ENCODE results near the gene UPK2.

GRCh38 chr11:118911880-118912741 lies 44.0 kb upstream of the UPK2 start:
- TF ChIP-seq TAF1 (IDR thresholded peaks at IDR 0.05; ENCODE audit: borderline replicate concordance, low read depth, low read length) (no peak), MXI1 (IDR thresholded peaks at IDR 0.05; ENCODE audit: low read depth, low read length) (no peak), NFIC (IDR thresholded peaks at IDR 0.05; ENCODE audit: borderline replicate concordance) (peak; percentile 40; the same call in 1 of the 2 replicates), FOXJ3 (CRISPR knock-in tag; IDR thresholded peaks at IDR 0.05) (no peak), EZH2phosphoT487 (IDR thresholded peaks at IDR 0.05; ENCODE audit: borderline replicate concordance, low read depth) (no peak), RCOR1 (IDR thresholded peaks at IDR 0.05; ENCODE audit: low read length) (no peak), FOXM1 (IDR thresholded peaks at IDR 0.05; ENCODE audit: low read depth) (no peak), MAX (IDR thresholded peaks at IDR 0.05; ENCODE audit: low read depth) (peak; percentile 72; the same call in 1 of the 2 replicates), RFX5 (IDR thresholded peaks at IDR 0.05; ENCODE audit: low read length) (no peak), CTCF (IDR thresholded peaks at IDR 0.05) (no peak), ELF1 (IDR thresholded peaks at IDR 0.05) (no peak), FOSL2 (IDR thresholded peaks at IDR 0.05; ENCODE audit: borderline replicate concordance, low read depth) (peak; percentile 96)
